Inflammatory macrophage treated with lipopolysaccharide for 4 hours (primary cell): ENCODE results near the gene FAM193A.
"Not testable (repeated sequence)": the region's sequence is repeated elsewhere in the genome, so short reads cannot be mapped to it uniquely, and the experiment has no call there.

Experiments
- DNase-seq: peaks from one replicate; pipeline ENCODE4 v3.0.0-alpha.2; 2020

The FAM193A gene

DNA sequence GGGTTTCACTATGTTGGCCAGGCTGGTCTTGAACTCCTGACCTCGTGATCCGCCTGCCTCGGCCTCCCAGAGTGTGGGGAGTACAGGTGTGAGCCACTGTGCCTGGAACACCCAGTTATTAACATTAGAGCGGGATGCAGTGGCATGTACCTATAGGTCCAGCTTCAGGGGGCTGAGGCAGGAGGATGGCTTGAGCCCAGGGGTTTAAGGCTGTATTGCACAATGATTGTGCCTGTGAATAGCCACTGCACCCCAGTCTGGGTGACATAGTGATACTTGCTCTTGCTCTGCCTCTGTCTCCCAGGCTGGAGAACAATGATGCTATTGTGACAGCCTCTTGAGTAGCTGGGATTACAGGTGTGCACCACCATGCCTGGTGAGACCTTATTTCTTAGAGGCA lies 39.8 kb downstream of the FAM193A start:
- DNase-seq, result no peak

DNA sequence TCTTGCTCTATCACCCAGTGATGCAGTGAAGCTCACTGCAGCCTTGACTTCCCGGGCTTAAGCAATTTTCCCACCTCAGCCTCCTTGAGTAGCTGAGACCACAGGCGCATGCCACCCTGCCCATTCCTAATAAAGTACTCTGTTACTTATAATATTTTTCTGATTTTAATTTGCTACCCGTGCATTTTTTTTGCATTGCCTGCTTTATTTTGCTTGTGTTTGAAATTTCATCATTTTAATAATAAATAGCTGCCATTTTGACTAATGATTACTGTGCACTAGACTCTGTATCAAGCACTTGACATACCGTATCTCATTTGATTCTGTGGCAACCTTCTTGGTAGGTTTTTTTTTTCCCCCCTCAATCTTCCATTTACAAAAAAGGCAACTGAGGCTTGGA lies 41.7 kb downstream of the FAM193A start:
- DNase-seq, result no peak

DNA sequence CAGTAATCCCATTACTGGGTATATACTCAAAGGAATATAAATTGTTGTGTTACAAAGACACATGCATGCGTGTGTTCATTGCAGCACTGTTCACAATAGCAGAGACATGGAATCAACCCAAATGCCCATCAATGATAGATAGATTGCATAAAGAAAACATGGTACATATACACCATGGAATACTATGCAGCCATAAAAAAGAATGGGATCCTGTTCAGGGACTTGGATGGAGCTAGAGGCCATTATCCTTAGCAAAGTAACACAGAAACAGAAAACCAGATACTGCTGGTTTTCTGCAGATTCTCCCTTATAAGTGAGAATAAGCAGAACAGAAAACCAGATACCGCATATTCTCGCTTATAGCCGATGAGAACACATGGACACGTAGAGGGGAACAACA lies 43.5 kb downstream of the FAM193A start:
- DNase-seq, result no peak

DNA sequence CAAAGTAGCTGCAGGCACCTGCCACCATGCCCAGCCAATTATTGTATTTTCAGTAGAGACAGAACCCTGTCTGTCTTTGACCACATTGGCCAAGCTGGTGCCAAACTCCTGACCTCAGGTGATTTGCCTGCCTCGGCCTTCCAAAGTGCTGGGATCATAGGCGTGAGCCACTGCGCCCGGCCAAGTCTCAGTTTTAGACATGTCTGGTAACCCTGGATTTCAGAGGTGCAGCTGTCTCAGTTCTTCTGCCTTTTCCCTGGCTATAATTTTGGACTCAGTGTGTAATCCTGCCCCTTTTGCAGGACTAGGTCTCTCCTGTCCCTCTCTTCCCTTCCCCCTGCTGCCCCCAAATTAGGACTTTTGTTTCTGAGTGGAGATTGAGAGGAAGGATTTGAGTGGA lies 46.6 kb downstream of the FAM193A start:
- DNase-seq, result no peak

DNA sequence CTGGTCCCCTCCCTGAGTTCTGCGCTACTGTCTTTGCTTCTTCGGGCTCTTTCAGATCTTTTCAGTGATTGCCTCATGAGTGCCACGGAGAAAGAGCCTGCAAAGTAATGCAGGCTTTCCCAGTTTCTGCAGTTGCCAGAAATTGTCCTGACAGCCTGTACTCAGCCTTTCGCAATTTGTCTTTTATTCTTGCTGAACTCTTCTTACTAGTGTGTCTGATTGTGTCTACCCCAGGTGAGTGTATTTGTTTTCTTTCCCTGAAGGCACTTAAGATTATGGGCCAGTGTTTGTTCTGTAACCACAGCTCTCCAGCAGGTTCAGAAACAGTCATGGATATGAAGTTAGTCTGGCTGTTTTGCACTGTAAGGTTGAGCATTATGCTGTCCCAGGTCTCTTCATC lies 47.1 kb downstream of the FAM193A start:
- DNase-seq, result no peak

DNA sequence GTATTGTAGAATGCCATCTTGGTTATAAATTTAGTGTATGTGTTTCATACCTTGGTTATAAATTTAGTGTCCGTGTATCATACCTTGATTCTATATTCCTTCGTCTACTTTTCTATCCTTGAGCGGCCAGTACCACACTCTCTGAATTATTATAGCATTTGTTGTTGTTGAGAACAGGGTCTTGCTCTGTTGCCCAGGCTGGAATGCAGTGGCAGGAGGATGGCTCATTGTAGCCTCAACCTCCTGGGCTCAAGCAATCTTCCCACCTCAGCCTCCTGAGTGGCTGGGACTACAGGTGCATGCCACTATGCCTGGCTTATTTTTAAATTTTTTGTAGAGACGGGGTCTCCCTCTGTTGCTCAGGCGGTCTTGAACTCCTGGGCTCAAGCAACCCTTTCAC lies 50.1 kb downstream of the FAM193A start:
- DNase-seq, result no peak

DNA sequence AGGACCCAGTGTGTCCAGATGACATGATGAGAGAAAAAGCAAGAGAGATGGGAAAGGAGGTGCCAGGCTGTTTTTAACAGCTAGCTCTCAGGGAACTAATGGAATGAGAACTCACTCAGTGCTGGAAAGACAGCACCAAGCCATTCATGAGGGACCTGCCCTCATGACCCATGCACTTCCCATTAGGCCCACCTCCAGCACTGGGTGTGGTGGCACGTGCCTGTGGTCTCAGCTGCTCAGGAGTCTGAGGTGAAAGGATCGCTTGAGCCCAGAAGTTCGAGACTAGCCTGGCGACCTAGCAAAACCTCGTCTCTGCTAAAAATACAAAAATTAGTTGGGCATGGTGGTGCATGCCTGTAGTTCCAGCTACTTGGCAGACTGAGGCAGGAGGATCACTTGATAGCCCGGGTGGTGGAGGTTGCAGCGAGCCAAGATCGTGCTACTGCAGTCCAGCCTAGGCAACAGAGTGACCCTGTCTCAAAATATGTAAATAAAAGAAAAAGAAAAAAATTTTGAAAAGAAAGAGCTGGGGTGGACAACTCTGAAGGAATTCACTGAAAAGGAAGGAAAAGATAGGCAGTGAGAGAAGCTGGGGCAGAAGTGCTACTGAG lies 50.9 kb downstream of the FAM193A start:
- DNase-seq, result no peak

DNA sequence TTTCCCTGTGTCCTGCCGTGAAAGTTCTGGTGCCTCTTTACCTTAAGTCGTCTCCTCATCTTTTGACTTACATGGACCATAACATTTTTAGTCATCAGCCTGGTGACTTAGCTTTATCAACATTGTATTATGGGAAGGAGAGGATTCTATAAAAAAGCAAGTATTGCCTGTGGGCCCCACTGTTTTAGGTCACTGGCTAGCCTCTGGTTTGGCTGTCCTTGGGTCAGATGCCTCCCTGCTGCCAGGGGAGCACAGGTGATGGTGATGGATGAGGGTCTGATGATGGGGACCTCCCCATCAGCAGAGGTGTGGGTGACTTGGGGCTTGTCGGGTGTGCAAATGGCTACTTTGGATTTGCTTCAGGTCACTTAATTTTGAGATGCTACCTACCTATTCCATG lies 51.8 kb downstream of the FAM193A start:
- DNase-seq, result no peak

DNA sequence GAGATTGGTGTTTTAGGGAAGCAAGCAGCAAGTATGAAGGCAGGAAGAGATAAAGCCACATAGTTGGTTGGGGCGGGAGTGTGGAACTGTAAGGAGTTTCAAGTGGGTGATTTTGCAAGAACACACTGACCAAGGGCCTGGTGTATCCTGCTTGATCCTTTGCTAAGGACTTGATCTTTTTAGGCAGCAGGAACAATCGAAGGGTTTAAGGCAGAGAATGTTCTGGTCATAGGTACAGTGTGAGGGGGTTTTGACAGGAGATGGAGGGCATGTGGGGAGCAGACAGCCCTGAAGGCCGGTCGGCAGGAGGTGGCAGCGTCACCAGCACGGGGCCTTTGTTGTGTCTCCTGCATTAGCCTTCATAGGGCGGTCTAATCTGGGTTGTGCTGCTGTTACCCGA lies 54.7 kb downstream of the FAM193A start:
- peak; percentile 50 for DNase-seq

DNA sequence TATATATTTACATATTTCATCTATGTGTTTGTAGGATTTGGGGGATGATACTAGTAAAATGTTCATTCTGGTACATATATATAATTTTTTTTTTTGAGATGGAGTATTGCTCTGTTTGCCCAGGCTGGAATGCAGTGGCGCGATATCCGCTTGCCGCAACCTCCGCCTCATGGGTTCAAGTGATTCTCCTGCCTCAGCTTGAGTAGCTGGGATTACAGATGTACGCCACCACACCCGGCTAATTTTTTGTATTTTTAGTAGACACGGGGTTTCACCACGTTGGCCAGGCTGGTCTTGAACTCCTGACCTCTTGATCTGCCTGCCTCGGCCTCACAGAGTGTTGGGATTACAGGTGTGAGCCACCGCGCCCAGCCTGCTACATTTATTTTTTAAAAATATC lies 55.6 kb downstream of the FAM193A start:
- not testable (repeated sequence) for DNase-seq

DNA sequence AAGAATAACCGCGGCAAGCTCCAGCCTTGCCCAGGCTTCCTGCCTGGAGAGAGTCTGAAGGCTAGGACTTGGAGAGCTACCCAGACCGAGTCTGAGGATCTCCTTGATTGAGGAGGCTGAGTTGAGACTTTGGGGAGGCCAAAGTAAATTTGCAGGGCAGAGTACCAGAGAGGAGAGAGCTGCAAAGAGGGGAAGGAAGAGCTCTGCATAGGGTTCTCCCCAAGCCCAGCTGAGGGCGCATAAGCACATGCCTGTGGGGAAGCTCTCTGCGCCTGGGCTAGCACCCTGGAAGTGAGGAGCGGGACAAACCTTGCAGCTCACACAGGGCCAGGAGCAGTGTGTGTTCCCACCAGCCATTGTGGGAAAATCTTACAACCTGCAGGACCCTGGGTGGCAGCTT lies 56.1 kb downstream of the FAM193A start:
- peak; percentile 15 for DNase-seq

DNA sequence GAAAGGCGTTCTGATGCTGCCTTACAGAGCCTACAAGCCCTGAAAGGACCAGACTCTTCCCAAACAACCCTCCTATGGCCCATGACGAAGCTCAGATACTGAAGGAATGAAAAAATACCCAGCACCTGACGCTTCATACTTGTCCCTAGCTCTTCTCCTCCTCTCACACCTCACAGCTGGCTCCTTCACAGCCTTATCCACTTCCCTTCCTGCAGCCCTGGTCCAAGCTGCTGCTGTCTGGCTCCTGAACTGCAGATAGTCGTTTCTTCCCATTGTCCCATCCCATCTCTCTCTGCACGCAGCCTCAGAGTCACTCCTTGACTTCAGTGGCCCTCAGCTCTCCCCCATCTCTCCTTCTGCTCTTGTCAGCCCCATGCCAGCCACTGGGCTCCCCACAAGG lies 56.6 kb downstream of the FAM193A start:
- no peak for DNase-seq

DNA sequence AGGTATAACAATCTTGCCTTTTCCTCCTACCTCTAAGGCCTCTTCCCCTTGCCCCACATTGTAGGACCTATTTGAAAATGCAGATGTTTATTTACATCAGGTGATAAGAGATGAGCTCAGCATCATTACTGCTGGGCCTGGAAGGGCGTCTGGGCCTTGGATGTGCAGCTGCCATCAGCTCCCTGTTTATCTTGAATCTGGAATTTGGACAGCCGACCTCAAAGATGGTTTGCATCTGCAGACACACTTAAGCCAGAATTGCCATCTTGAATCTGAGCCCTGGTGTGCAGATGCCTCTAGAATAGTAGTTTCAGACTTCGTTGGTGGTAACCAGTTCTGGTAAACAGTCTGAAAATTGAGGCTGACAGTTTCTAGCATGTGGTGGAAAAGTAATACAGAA lies 59.0 kb downstream of the FAM193A start:
- no peak for DNase-seq

DNA sequence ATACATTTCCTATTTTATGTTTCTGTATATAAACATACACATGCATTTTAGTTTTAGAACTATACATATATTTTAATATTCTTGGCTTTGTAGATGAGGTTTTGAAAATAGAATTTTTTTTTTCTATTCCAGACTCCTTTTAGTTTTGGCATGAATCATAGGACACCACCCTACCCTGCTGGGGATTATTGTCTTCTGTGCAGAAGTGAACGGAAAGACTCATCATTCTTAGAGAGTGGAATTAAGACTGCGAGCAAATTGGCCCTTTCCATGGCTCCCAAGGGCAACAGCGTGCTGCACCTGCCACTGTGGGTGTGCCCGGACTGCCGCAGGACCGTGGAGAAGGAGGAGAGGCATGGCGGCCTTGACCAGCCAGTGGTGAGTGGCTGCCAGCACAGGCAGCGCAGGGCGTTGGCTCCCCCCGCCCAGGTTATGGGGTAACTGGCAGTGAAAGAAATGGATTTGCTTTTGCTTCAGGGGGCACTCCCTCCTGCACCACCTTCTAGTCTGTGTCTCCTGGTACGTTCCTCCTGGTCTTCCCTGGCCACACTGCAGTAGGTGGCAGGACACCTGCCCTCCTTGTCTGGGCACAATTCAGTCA lies 59.6 kb downstream of the FAM193A start:
- no peak for DNase-seq

DNA sequence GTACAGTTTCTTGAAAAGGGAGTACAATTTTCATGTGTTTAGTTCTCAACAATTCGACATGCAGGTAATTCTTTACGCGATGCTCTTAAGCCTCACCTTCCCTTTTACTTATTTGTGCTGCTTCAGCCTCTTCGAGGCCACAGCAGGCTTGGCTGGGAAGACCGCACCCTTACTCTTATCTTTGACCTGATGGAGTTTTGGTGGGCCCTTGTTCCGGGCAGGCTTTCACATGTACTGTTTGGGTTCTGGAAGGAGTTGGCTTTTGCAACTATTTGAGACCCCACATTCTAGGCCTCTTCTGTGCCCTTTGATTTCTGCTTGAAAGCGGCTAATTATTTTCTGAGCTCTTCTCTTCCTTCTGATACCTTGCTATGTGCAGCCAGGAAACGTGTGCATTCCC lies 60.2 kb downstream of the FAM193A start:
- DNase-seq, result no peak

DNA sequence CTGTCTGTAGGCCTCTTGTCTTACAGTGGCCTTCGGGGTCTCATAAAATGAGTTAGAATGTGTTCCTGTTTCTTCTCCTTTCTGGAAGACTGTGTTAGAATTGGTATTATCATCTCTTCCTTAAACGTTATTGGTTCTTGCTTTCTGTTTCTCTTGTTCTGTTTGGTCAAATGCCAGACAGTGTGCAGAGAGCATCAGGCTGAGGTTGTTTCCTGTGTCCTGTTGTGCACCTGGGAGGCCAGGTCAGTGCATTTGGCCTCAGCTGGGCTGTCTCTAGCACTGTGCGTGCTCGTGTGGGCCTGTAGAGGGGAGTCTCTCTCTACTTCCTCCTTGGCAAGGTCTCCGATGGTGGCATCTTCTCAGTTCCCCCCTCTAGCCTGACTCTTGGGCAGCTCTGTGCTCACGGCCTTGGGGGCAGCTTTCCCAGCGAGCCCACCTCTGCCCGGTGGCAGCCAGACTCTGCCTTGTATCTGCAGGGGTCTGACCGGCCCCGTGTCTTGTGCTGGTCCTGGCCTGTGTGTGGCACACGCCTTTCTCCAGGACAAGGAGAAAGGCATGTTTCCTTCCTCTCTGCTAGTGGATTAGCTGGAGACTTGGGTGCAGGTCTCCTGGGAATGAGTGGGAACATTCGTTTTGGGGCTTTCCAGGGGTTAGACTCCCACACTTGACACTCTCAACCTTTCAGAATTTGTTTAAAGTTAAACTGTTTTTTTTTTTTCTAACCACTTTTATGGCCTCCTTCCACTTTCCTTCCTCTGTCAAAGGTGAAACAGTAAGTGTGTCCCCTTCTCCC lies 62.3 kb downstream of the FAM193A start:
- DNase-seq, result peak; percentile 42

DNA sequence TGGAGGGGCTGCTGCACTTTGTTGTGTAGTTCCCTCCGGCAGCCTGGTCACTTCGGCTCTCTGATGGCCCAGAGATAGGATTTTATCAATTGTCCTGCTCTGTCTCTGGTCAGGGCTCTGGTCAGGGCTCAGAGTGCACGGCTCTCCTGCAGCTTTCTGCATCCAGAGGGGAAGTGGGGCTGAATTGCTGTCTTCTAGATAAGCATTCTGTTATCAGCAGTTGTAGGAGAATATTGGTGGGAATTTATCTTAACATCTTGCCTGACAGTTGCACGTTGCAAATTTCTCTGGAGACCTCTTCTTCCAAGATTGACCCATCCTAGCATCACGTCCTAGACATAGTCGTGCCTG lies 62.8 kb downstream of the FAM193A start:
- no peak for DNase-seq

DNA sequence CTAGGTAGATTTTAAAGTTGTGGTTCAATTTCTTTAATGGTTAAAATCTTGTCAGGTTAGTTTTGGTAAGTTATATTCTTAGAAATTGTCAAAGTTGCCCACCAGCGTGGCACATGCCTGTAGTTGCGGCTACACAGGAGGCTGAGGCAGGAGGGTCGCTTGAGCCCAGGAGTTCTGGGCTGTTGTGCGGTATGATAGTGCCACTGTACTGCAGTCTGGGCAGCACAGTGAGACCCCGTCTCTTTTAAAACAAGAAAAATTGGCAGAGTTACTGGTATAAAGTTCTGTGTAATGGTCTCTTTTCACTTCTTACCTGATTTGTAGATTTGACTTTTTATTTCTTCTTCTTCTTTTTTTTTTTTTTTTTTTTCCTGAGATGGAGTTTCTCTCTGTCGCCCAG lies 64.4 kb downstream of the FAM193A start:
- no peak for DNase-seq

DNA sequence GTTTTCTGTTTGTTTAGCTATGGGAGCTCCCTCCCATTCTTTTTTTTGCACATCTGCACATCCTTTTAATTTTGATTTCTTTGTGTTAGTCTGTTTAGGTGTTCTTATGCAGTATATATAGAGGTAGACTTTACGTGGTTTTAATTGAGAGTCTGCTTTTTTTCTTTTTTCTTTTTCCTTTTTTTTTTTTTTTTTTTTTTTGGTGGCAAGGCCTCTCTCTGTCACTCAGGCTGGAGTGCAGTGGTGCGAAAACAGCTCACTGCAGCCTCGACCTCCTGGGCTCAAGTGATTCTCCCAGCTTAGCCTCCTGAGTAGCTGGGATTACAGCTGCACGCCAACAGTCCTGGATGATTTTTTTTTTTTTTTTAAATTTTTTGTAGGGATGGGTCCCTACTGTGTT lies 68.2 kb downstream of the FAM193A start:
- DNase-seq, result no peak

DNA sequence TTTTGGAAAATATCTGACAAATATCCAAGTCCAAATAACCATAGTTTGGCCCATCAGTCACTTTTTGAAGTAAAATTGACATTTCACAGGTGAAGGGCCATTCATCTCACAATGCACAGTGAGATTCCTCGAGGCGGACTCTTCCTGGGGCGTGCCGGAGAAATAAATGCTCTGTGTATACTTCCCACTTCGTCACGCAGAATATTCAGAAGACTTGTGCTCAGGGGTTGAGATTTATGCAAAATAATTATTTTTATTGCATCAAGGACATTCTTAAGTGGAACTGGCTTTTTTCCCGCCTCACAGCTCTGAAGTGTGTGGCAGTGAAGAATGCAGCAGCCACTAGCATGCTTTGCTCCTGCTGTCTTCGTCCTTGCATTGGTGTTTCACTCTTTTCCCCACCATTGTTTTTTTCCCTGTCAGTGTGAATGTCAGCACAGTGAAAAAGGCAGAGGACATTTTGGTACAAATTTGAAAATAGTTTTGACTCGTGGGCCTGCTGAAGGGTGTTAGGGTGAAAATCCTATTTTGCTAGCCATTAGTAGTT lies 70.6 kb downstream of the FAM193A start:
- no peak for DNase-seq

DNA sequence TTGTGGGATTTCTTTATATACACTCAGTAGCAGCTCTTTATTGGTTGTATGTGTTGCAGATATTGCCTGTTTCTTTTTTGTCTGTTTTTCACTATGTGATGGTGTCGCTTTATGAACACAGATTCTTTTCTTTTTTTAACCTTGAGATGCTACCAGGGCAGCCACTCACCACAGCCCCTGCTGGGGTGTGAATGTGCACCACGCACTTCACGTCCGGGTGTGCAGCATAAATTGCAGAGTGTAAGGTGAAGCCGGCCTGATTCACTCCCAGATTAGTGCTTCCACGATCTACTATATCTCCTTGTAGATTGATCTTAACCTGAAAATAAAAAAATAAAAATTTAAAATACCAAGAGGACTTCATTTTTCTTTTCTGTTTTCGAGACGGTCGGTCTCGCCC lies 71.4 kb downstream of the FAM193A start:
- DNase-seq, result no peak

DNA sequence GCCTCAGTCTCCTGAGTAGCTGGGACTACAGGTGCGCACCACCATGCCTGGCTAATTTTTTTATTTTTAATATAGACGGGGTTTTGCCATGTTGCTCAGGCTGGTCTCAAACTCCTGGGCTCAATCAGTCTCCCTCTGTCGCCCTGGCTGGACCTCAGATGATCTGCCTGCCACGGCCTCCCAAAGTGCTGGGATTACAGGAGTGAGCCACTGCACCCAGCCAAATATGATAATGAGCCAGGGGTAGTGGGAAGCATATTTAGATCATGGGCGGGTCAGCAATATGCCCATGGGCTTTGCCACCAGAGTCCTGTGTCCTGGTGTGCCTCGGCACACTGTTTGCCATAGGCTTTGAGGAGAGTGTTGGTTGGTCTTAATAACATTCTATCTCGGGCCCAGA lies 71.8 kb downstream of the FAM193A start:
- no peak for DNase-seq

DNA sequence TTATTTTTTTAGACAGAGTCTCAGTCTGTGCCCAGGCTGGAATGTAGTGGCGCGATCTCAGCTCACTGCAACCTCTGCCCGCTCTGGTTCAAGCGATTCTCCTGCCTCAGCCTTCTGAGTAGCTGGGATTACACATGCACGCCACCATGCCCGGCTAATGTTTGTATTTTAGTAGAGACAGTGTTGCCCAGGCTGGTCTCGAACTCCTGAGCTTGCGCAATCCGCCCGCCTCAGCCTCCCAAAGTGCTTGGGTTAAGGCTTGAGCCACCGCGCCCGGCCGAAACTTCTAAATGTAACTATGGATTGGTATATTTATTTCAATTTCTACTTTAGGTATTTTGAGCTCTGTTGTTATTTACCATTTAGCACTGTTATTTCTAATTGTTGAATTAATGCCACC lies 79.4 kb downstream of the FAM193A start:
- DNase-seq, result no peak

DNA sequence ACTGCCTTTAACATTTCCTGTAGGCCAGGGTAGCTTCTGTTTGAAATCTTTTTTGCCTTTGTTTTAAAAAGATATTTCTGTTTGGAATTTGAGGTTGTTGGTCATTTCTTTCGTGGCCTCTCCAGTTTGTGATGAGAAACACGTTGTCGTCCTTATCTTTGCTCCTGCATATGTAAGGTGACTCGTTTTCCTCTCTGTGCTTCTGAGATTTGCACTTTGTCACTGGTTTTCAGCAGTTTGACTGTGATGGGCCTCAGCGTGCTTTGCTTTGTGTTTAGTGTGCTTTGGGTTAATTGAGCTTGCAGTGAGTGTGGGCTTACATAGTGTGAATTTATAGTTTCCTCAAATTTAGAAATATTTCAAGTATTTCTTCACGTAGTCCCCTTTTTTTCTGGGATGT lies 81.5 kb downstream of the FAM193A start:
- no peak for DNase-seq
